HCT116 (cell line): ENCODE data around the gene DOLPP1. TPM values are rescaled to one million over a fixed set of nuclear protein-coding genes. Genes with fewer than 3 reads are reported as not detected.
"Not testable (repeated sequence)": the region's sequence is repeated elsewhere in the genome, so short reads cannot be mapped to it uniquely, and the experiment has no call there.

Experiments
- ATAC-seq: fragments of 200-7000 bp; cut with Tn5 transposase; 2 replicates; pipeline ENCODE4 v1.9.1; 2020; ENCODE audit warnings: mild to moderate bottlenecking, moderate library complexity
- BruUV-seq: library from RNA; stranded (reverse); fragments of 400-500 nt; replicated peaks from 2 replicates; lab custom pipeline; 2021; lab: Mats Ljungman, UMichigan
- CTCF ChIA-PET: fragments of 300-600 bp; sonication (Branson Sonifier 250); formaldehyde crosslinking; loops from one replicate; lab custom pipeline; 2021; ENCODE audit warnings: antibody characterized with exemption; lab: Charles Lee
- POLR2A ChIA-PET: fragments of 300-600, 350-600 bp; sonication (Branson Sonifier 250); formaldehyde crosslinking; loops from one replicate; lab custom pipeline; 2021; ENCODE audit warnings: antibody characterized with exemption; lab: Charles Lee
- RAD21 ChIA-PET, 2 experiments: fragments of 300-600 bp; sonication (Branson Sonifier 250); formaldehyde crosslinking; loops; one replicate each; lab custom pipeline; 2023; ENCODE audit warnings: low total read pairs in 2 of 2; ENCODE audit not compliant: uncharacterized antibody in 2 of 2, unreplicated experiment in 2 of 2, low non-redundant PET in 1 of 2; lab: Charles Lee
- DNase-seq: peaks from one replicate; pipeline ENCODE4 v3.0.0-alpha.2; 2010; ENCODE audit warnings: low read depth, low spot score
- H2AFZ ChIP-seq: fragments of 200-600 bp; shearing (Covaris generic), sonication (generic); 2 replicates; pipeline ENCODE4 v1.6.1; 2017; ENCODE audit warnings: low read depth, mixed run types, mixed read lengths, antibody characterized with exemption, low read length; ENCODE audit not compliant: poor library complexity, severe bottlenecking
- H3K27ac ChIP-seq: 2 replicates; pipeline ENCODE4 v1.5.1; 2012; ENCODE audit warnings: low read depth, low read length
- H3K27me3 ChIP-seq: fragments of 200-600 bp; sonication (generic); 2 replicates; pipeline ENCODE4 v1.6.1; 2016; ENCODE audit warnings: mixed run types, low read length, mixed read lengths; ENCODE audit not compliant: insufficient read depth
- H3K36me3 ChIP-seq, 2 experiments: fragments of 200-500 bp in 1 of 2; fragments of 200-600 bp in 1 of 2; sonication (Bioruptor generic) in 1 of 2; sonication (generic) in 1 of 2; 2 replicates each; pipeline versions ENCODE4 v1.5.1 to v1.6.1; 2014 to 2016; ENCODE audit warnings: low read length in 2 of 2, inconsistent platforms in 1 of 2, mixed read lengths in 1 of 2, mixed run types in 1 of 2; ENCODE audit not compliant: insufficient read depth in 2 of 2, control insufficient read depth in 1 of 2
- H3K4me1 ChIP-seq, 2 experiments: fragments of 200-600 bp in 1 of 2; sonication (generic) in 1 of 2; 2 replicates each; pipeline versions ENCODE4 v1.5.1 to v1.6.1; 2012 to 2017; ENCODE audit warnings: low read length in 2 of 2, inconsistent platforms in 1 of 2, mild to moderate bottlenecking in 1 of 2, mixed read lengths in 1 of 2, mixed run types in 1 of 2, moderate library complexity in 1 of 2; ENCODE audit not compliant: insufficient read depth in 2 of 2, control insufficient read depth in 1 of 2
- H3K4me2 ChIP-seq: fragments of 200-600 bp; sonication (generic); 2 replicates; pipeline ENCODE4 v1.6.1; 2017; ENCODE audit warnings: mixed run types, low read length, mixed read lengths
- H3K4me3 ChIP-seq, 2 experiments: fragments of 200-600 bp in 1 of 2; sonication (generic) in 1 of 2; replicated peaks in 1 of 2; 2 replicates each; pipeline ENCODE4 v1.5.1; 2011 to 2016; ENCODE audit warnings: low read length in 2 of 2, control low read depth in 1 of 2, low read depth in 1 of 2, mild to moderate bottlenecking in 1 of 2, mixed read lengths in 1 of 2, mixed run types in 1 of 2
- H3K79me2 ChIP-seq: fragments of 200-600 bp; sonication (generic); 2 replicates; pipeline ENCODE4 v1.6.1; 2017; ENCODE audit warnings: mild to moderate bottlenecking, mixed run types, low read length, moderate library complexity, mixed read lengths; ENCODE audit not compliant: insufficient read depth
- H3K9ac ChIP-seq: fragments of 200-600 bp; sonication (generic); 2 replicates; pipeline ENCODE4 v1.6.1; 2016; ENCODE audit warnings: low read length, mixed read lengths
- H3K9me2 ChIP-seq: fragments of 200-600 bp; sonication (generic), shearing (Covaris generic); 2 replicates; pipeline ENCODE4 v1.6.1; 2017; ENCODE audit warnings: mixed run types, mild to moderate bottlenecking, moderate library complexity; ENCODE audit not compliant: insufficient read depth
- H3K9me3 ChIP-seq, 2 experiments: fragments of 200-500 bp in 1 of 2; fragments of 200-600 bp in 1 of 2; sonication (Bioruptor generic) in 1 of 2; sonication (generic) in 1 of 2; 2 replicates each; pipeline ENCODE4 v1.6.1; 2014 to 2017; ENCODE audit warnings: low read length in 2 of 2, mixed read lengths in 2 of 2, inconsistent platforms in 1 of 2, low read depth in 1 of 2, mild to moderate bottlenecking in 1 of 2, mixed run types in 1 of 2, moderate library complexity in 1 of 2; ENCODE audit not compliant: control insufficient read depth in 1 of 2, insufficient read depth in 1 of 2
- H4K20me1 ChIP-seq: fragments of 200-600 bp; sonication (generic), shearing (Covaris generic); 2 replicates; pipeline ENCODE4 v1.6.1; 2017; ENCODE audit warnings: mixed run types, mild to moderate bottlenecking, moderate library complexity; ENCODE audit not compliant: insufficient read depth
- EZH2phosphoT487 ChIP-seq: fragments of 200-600 bp; IDR thresholded peaks from 2 replicates; pipeline ENCODE4 v1.6.1; 2018; ENCODE audit warnings: antibody characterized with exemption, borderline replicate concordance
- ZFX ChIP-seq: fragments of 450-650 bp; IDR thresholded peaks from 2 replicates; pipeline ENCODE4 v1.6.1; 2017
- ZNF274 ChIP-seq: fragments of 200-500 bp; sonication (Bioruptor generic); IDR thresholded peaks from 2 replicates; pipeline ENCODE4 v1.6.1; 2014; ENCODE audit warnings: mild to moderate bottlenecking, low read depth, low read length, inconsistent platforms
- intact Hi-C: fragments of 100-400 bp; cut with micrococcal nuclease; formaldehyde crosslinking; loops from 2 replicates; pipeline ENCODE4 v1.10.0; 2022
- total RNA-seq: library from RNA; stranded (reverse); gene quantifications from one replicate; pipeline ENCODE4 v1.2.1, GENCODE V29; 2021; ENCODE audit not compliant: unreplicated experiment
- TF ChIP-seq, protein P1 (sequence below), 3 experiments: fragments of 200-600 bp in 1 of 3; sonication (generic) in 1 of 3; IDR thresholded peaks in 2 of 3; conservative IDR thresholded peaks in 1 of 3; 2 replicates each; pipeline ENCODE4 v1.5.1; 2012 to 2017; ENCODE audit warnings: low read depth in 2 of 3, low read length in 2 of 3, antibody characterized with exemption in 1 of 3, borderline replicate concordance in 1 of 3, control low read depth in 1 of 3, mild to moderate bottlenecking in 1 of 3, mixed read lengths in 1 of 3, mixed run types in 1 of 3, moderate library complexity in 1 of 3; ENCODE audit not compliant: insufficient read depth in 1 of 3
- TF ChIP-seq, protein P2 (sequence below): IDR thresholded peaks from 2 replicates; pipeline ENCODE4 v1.6.1; 2011; ENCODE audit warnings: mild to moderate bottlenecking, low read length, moderate library complexity; ENCODE audit not compliant: insufficient replicate concordance; ENCODE audit errors: extremely low read depth

DOLPP1 gene
- total RNA-seq, 1 experiment from 2014 or later = 17.4 TPM

DNA sequence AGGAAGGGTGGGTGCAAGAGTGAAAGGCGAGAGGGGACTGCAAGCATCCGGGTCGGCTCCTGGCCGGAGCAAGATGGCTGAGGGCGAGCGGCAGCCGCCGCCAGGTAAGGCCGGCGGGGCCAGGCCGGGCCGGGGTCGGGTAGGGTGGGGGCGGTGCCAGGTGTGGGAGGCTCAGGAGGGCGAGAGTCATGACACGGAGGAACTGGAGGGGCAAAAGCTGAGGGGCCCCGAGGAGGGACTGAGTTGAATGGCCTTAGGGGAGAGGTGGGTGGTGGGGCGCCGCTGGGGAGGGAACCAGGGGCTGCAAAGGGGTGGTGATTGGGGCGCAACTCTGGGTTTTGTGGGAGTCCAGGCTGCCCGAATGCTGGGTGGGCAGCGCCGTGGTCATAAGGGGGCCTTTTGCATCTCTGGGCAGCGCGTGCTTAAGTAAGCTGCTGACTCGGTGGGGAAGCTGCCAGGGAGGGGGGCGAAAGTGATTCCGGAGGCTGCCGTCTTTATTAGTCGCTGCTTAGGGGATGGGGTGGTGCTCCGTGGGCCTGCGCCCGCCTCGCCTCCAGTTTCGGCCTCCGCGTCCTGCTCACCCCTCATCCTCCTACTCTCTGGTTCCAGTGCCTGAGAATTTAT lies 30.7 kb downstream of the DOLPP1 start:
- Histone ChIP-seq H2AFZ (no peak overlapping the region), H3K36me3 (no peaks in the 10 kb centered on the region), H3K27me3 (no peaks in the 10 kb centered on the region), H3K79me2 (peaks cover 47% of the 10 kb centered on the region), H3K4me1 (peaks cover 23 to 48% of the 10 kb centered on the region in 2 experiments), H3K4me3 (peak overlapping the region; percentile 73 to 90), H3K27ac (peak overlapping the region; percentile 97), H4K20me1 (no peaks in the 10 kb centered on the region), H3K4me2 (peak overlapping the region; percentile 89), H3K9ac (peak overlapping the region; percentile 86), H3K9me2 (no peaks in the 10 kb centered on the region), H3K9me3 (no peaks in the 10 kb centered on the region)
- intact Hi-C loops = no loop called here
- TF ChIP-seq ZFX = peak; percentile 64; the same call in 1 of the 2 replicates
- TF ChIP-seq, protein P1, sequence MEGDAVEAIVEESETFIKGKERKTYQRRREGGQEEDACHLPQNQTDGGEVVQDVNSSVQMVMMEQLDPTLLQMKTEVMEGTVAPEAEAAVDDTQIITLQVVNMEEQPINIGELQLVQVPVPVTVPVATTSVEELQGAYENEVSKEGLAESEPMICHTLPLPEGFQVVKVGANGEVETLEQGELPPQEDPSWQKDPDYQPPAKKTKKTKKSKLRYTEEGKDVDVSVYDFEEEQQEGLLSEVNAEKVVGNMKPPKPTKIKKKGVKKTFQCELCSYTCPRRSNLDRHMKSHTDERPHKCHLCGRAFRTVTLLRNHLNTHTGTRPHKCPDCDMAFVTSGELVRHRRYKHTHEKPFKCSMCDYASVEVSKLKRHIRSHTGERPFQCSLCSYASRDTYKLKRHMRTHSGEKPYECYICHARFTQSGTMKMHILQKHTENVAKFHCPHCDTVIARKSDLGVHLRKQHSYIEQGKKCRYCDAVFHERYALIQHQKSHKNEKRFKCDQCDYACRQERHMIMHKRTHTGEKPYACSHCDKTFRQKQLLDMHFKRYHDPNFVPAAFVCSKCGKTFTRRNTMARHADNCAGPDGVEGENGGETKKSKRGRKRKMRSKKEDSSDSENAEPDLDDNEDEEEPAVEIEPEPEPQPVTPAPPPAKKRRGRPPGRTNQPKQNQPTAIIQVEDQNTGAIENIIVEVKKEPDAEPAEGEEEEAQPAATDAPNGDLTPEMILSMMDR (IDR thresholded peaks at IDR 0.05 in 2 of 3, conservative IDR thresholded peaks at IDR 0.05 in 1 of 3; ENCODE audit: borderline replicate concordance in 1 of 3, insufficient read depth in 1 of 3, low read depth in 2 of 3, low read length in 2 of 3) = no peak
- no peak for TF ChIP-seq ZNF274
- no peak for TF ChIP-seq EZH2phosphoT487
- TF ChIP-seq, protein P2, sequence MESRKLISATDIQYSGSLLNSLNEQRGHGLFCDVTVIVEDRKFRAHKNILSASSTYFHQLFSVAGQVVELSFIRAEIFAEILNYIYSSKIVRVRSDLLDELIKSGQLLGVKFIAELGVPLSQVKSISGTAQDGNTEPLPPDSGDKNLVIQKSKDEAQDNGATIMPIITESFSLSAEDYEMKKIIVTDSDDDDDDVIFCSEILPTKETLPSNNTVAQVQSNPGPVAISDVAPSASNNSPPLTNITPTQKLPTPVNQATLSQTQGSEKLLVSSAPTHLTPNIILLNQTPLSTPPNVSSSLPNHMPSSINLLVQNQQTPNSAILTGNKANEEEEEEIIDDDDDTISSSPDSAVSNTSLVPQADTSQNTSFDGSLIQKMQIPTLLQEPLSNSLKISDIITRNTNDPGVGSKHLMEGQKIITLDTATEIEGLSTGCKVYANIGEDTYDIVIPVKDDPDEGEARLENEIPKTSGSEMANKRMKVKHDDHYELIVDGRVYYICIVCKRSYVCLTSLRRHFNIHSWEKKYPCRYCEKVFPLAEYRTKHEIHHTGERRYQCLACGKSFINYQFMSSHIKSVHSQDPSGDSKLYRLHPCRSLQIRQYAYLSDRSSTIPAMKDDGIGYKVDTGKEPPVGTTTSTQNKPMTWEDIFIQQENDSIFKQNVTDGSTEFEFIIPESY = no peak
- peak; percentile 37 for ATAC-seq
- ChIA-PET CTCF (interaction anchor here (0.6 to 0.7 kb wide), 3 partner anchors 20 to 243 kb away, joined by 3 read pairs; no protein-coding TSS in a partner anchor), RAD21 (interaction anchor here in 1 of 2 experiments (0.7 kb wide), 1 partner anchor 61 kb away, joined by 5 read pairs; no protein-coding TSS in a partner anchor), POLR2A (interaction anchor here (1.3 kb wide), 1 partner anchor 28 kb away, joined by 3 read pairs; no protein-coding TSS in a partner anchor)
- no TSS peak for BruUV-seq
- DNase-seq = no peak

DNA sequence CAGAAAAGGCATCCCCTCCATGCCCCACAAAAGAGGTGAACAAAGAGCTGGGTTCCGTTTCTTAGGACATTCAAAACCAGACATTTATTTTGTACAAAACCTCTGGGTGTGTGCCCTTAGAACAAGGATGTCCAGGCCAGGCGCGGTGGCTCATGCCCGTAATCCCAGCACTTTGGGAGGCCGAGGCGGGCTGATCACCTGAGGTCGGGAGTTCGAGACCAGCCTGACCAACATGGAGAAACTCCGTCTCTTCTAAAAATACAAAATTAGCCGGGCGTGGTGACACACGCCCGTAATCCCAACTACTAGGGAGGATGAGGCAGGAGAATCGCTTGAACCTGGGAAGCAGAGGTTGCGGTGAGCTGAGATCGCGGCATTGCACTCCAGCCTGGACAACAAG lies 31.6 kb downstream of the DOLPP1 start:
- H3K9me2 ChIP-seq, intact Hi-C loops, H3K9me3 ChIP-seq, H2AFZ ChIP-seq, ATAC-seq, H3K27me3 ChIP-seq, H4K20me1 ChIP-seq, BruUV-seq, POLR2A ChIA-PET, DNase-seq, H3K36me3 ChIP-seq: not testable (repeated sequence)
- peak overlapping the region; percentile 73 to 90 for H3K4me3 ChIP-seq
- H3K4me1 ChIP-seq = peaks cover 23 to 48% of the 10 kb centered on the region in 2 experiments
- peak overlapping the region; percentile 86 for H3K9ac ChIP-seq
- ChIA-PET CTCF (interaction anchor here (0.7 kb wide), 1 partner anchor 19 kb away, joined by 3 read pairs; no protein-coding TSS in a partner anchor), RAD21 (interaction anchor here in 1 of 2 experiments (0.9 kb wide), 1 partner anchor 19 kb away, joined by 4 read pairs; no protein-coding TSS in a partner anchor)
- H3K79me2 ChIP-seq = peaks cover 55% of the 10 kb centered on the region
- H3K4me2 ChIP-seq = peak overlapping the region; percentile 89
- H3K27ac ChIP-seq = peak overlapping the region; percentile 97; the same call in 1 of the 2 replicates
